ENCODE data around the gene WNT9A. TPM values are rescaled to one million over a fixed set of nuclear protein-coding genes. Genes with fewer than 3 reads are reported as not detected.

WNT9A gene
- polyA plus RNA-seq, 1 donor from 2014 or later, result 0.57 TPM

DNA sequence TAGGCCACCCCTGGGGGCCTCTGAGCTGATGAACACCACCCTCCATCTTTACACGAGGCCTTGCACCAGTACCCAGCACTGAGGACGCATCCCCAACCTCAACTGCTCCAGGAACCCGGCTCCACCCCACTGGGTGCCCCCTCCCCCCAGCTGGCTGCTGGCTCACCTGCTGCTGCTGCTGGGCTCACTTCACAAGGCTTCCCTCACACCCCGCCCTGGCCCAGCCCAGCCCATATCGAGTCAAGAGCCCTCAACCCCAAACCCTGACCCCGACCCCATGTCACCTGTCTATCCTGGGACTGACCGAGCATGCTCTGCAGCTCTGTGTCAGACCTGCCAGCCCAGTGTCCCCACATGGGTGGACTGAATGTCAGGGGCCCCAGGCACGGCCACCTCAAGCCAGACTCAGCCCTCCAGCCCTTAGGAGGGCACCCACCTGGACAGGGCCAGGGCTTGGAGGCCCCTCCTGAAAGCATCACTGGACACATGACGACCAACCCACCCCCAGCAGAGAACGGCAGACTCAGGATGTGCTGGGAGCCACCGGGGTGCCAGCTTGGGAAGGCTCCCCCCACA, 21.4 kb downstream of the WNT9A start:
- Histone ChIP-seq H3K4me2 (ENCODE audit: low read length) (no peak overlapping the region), H3K9me2 (ENCODE audit: insufficient read depth, low read length) (no peaks in the 10 kb centered on the region), H3K36me3 (ENCODE audit: insufficient read depth, low read length) (no peaks in the 10 kb centered on the region), H2AFZ (ENCODE audit: low read depth, low read length) (no peak overlapping the region), H3F3A (ENCODE audit: insufficient read depth, low read length, poor library complexity, severe bottlenecking) (no peaks in the 10 kb centered on the region), H3K27me3 (ENCODE audit: insufficient read depth, low read depth, low read length) (no peaks in the 10 kb centered on the region), H3K9me3 (ENCODE audit: low read length) (no peaks in the 10 kb centered on the region), H4K20me1 (ENCODE audit: insufficient read depth) (no peaks in the 10 kb centered on the region), H3K4me3 (ENCODE audit: low read length) (no peak overlapping the region), H3K27ac (ENCODE audit: low read length) (no peak overlapping the region), H3K79me2 (replicated peaks; ENCODE audit: insufficient read depth, low read length) (no peaks in the 10 kb centered on the region), H3K9ac (ENCODE audit: low read length) (no peak overlapping the region)
- TF ChIP-seq CTCF (IDR thresholded peaks at IDR 0.05; ENCODE audit: poor library complexity, severe bottlenecking), result no peak
- no peak for TF ChIP-seq SMC3 (conservative IDR thresholded peaks at IDR 0.05; ENCODE audit: poor library complexity)
- TF ChIP-seq MXI1 (conservative IDR thresholded peaks at IDR 0.05; ENCODE audit: poor library complexity, severe bottlenecking), result no peak
- TF ChIP-seq POLR2AphosphoS5 (IDR thresholded peaks at IDR 0.05), result no peak
- no peak for TF ChIP-seq EZH2 (IDR thresholded peaks at IDR 0.05; ENCODE audit: borderline replicate concordance, insufficient read depth, low read length, poor library complexity, severe bottlenecking)
- no peak for TF ChIP-seq TAF1 (IDR thresholded peaks at IDR 0.05; ENCODE audit: low read depth)
- no peak for TF ChIP-seq EP300 (conservative IDR thresholded peaks at IDR 0.05; ENCODE audit: poor library complexity, severe bottlenecking)
- TF ChIP-seq, protein P1, sequence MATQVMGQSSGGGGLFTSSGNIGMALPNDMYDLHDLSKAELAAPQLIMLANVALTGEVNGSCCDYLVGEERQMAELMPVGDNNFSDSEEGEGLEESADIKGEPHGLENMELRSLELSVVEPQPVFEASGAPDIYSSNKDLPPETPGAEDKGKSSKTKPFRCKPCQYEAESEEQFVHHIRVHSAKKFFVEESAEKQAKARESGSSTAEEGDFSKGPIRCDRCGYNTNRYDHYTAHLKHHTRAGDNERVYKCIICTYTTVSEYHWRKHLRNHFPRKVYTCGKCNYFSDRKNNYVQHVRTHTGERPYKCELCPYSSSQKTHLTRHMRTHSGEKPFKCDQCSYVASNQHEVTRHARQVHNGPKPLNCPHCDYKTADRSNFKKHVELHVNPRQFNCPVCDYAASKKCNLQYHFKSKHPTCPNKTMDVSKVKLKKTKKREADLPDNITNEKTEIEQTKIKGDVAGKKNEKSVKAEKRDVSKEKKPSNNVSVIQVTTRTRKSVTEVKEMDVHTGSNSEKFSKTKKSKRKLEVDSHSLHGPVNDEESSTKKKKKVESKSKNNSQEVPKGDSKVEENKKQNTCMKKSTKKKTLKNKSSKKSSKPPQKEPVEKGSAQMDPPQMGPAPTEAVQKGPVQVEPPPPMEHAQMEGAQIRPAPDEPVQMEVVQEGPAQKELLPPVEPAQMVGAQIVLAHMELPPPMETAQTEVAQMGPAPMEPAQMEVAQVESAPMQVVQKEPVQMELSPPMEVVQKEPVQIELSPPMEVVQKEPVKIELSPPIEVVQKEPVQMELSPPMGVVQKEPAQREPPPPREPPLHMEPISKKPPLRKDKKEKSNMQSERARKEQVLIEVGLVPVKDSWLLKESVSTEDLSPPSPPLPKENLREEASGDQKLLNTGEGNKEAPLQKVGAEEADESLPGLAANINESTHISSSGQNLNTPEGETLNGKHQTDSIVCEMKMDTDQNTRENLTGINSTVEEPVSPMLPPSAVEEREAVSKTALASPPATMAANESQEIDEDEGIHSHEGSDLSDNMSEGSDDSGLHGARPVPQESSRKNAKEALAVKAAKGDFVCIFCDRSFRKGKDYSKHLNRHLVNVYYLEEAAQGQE (IDR thresholded peaks at IDR 0.05; ENCODE audit: borderline replicate concordance), result no peak

GRCh38 chr1:227925582-227926198, 22.0 kb downstream of the WNT9A start:
- no peak overlapping the region for H2AFZ ChIP-seq (ENCODE audit: low read depth, low read length)
- H3K27me3 ChIP-seq (ENCODE audit: insufficient read depth, low read depth, low read length), result no peaks in the 10 kb centered on the region
- no peaks in the 10 kb centered on the region for H4K20me1 ChIP-seq (ENCODE audit: insufficient read depth)
- TF ChIP-seq RAD21 (conservative IDR thresholded peaks at IDR 0.05), result no peak
- no peak for TF ChIP-seq CTCF (IDR thresholded peaks at IDR 0.05; ENCODE audit: poor library complexity, severe bottlenecking)
- TF ChIP-seq SMC3 (conservative IDR thresholded peaks at IDR 0.05; ENCODE audit: poor library complexity), result no peak
- no peak for TF ChIP-seq POLR2AphosphoS5 (IDR thresholded peaks at IDR 0.05)
- no peak for TF ChIP-seq EZH2 (IDR thresholded peaks at IDR 0.05; ENCODE audit: borderline replicate concordance, insufficient read depth, low read length, poor library complexity, severe bottlenecking)
- TF ChIP-seq EP300 (conservative IDR thresholded peaks at IDR 0.05; ENCODE audit: poor library complexity, severe bottlenecking), result no peak
- TF ChIP-seq MXI1 (conservative IDR thresholded peaks at IDR 0.05; ENCODE audit: poor library complexity, severe bottlenecking), result no peak
- TF ChIP-seq, protein P1 (IDR thresholded peaks at IDR 0.05; ENCODE audit: borderline replicate concordance), result no peak
- TF ChIP-seq TAF1 (IDR thresholded peaks at IDR 0.05; ENCODE audit: low read depth), result no peak
- H3K9ac ChIP-seq (ENCODE audit: low read length), result no peak overlapping the region
- no peaks in the 10 kb centered on the region for H3F3A ChIP-seq (ENCODE audit: insufficient read depth, low read length, poor library complexity, severe bottlenecking)
- no peak overlapping the region for H3K4me3 ChIP-seq (ENCODE audit: low read length)
- no peaks in the 10 kb centered on the region for H3K36me3 ChIP-seq (ENCODE audit: insufficient read depth, low read length)
- H3K9me2 ChIP-seq (ENCODE audit: insufficient read depth, low read length), result no peaks in the 10 kb centered on the region
- no peaks in the 10 kb centered on the region for H3K79me2 ChIP-seq (replicated peaks; ENCODE audit: insufficient read depth, low read length)
- H3K27ac ChIP-seq (ENCODE audit: low read length), result no peak overlapping the region
- no peaks in the 10 kb centered on the region for H3K9me3 ChIP-seq (ENCODE audit: low read length)
- H3K4me2 ChIP-seq (ENCODE audit: low read length), result no peak overlapping the region

Measured in neural cell (in vitro differentiated cells).